LoVo (cell line): ENCODE results near the gene WWOX.

Experiments used
- DNase-seq: peaks from one replicate; pipeline ENCODE4 v3.0.0-alpha.2; 2016; ENCODE audit warnings: low spot score

Gene WWOX

DNA sequence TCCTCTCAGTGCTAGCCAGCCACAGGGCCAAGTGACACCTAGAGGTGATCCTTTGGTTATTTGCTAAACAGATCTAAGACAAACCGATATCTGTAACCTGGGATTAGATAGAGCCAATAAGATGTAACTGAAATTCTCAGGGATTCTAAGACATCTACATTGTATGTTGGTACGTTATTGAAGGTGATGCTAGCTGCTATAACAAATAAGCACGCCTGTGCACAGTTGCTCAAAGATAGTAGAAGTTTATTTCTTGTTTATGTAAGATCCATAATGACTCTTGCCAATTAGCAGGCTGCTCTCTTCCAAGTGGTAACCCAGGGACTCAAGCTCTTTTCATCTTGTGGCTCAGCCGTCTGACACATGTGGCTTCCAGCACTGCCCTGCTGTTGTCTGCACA, 370.3 kb downstream of the WWOX start:
- no peak for DNase-seq

DNA sequence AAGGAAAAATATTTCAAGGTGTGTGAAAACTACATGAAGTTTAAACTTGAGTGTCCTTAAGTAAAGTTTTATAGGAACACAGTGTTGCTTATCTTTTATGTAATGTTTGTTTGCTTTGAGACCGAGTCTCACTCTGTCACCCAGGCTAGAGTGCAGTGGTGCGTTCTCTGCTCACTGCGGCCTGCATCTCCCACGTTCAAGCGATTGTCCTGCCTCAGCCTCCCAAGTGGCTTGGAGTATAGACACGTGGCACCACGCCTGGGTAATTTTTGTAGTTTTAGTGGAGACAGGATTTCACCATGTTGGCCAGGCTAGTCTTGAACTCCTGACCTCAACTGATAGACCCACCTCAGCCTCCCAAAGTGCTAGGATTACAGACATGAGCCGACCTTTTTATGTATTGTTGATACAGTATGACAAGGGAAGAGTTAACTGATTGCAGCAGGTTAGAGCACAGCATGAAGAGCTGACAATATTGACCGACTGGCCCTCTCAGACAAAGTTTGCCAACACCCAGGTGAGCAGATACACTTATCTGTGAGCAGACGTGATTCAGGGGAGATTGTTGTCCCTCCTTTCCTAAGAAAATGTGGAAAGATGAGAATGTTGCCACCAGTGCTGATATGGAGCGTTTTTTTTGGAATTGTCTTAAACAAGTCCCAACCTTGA, 373.7 kb downstream of the WWOX start:
- no peak for DNase-seq

- DNase-seq, result no peak
Measured at GRCh38 chr16:78474762-78475161, 375.3 kb downstream of the WWOX start.

DNA sequence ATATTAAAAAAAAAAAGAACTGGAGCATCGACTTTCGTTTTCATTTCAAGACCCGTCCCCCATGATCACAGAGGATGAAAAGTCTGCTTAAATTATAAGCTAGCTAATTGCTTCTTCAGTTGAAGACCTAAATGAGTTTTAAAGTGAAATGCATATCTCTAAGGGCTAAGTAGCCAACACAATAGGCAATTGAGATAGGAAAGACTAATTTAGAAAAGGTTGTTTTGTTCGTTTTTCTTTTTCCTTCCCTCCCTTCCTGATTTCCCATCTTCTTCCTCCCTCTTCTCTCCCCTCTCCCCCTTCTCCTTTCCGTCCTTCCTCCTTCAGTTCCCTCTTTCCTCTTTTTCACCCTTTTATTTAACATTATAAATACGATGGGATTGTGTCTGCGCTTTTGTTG, 377.2 kb downstream of the WWOX start:
- DNase-seq, result no peak

DNA sequence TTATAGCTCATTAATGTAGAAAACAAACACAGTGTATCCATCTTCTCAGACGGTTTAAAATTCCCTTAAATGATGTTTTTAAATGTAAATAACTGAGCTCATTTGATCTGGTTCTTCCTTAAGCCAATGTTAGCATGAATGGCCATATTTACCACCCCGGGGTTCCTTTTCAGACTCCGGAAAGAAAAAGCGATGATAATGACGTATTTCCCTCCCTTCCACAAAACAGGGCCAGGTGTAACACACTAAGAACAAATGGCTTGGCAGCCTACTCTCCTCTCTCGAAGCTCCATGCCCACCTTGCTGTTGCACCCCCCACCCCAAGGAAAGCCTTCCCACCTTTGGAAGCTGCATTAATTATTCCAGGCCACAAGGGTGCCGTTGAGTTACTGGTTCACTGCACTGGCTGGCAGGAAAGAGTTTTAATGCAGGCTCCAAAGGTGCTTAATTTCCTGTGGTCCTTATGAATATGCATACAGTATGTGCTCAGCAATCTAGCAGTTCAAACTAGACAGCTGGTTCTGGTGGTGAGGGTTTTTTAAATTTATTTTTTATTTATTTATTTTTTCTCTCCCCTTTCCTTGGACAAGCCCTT, 378.9 kb downstream of the WWOX start:
- DNase-seq, result no peak

DNA sequence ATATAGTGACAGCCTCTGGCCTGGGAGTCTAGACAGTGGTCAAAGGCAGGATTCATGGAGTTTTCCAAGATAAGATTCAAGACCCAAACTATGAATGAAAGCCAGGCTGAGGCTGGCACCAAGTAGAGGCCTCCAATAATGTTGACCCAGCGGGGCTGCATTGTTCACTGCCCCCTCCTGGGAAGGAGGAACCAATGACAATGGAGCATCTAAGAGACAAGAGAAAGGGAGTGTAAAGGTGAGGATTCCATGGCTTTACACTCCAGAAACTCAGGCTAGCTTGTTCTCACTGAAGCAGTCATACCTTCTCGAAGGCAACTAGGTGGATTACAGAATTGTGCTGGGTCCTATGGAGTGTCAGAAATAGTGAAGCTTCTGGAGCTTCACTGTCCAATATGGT, 380.3 kb downstream of the WWOX start:
- no peak for DNase-seq

DNA sequence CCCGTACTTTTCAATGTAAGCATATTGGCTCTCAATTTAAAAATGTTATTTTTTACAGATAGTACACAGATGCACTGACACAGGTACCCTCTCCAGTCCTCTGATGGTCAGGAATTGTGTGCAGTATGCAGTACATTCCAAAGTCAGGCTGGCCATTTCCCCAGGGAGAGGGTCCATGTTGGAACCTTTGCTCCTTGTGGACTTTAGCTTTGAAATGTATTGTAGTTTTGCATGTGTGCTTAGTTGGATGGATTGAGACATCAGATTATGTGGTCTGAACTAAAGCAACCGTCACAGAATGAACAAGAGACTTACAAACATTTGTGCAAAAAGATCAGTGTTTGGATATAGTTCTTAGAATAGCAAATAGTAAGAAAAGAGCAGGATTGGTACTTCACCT, 381.1 kb downstream of the WWOX start:
- no peak for DNase-seq

- no peak for DNase-seq
Measured at GRCh38 chr16:78483124-78483992, 383.9 kb downstream of the WWOX start.

- no peak for DNase-seq
Measured at GRCh38 chr16:78484509-78485058, 385.1 kb downstream of the WWOX start.

GRCh38 chr16:78485188-78485916, 385.9 kb downstream of the WWOX start:
- no peak for DNase-seq

DNA sequence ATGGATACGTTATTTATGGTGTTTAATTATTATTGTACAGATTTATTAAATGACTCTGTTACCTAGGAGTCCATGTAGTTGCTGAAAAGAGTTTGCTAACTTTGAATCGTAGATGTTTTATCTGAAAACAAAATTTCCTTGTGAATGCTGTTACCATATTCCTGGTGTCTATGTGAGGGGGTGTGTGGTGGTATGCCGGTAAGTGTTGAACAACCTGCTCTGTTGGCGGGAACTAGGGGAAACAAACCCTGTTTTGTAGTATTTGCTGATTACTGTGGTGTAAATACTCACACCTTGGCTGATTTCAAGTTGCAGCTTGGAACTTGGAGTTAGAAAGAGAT, 386.4 kb downstream of the WWOX start:
- no peak for DNase-seq

- no peak for DNase-seq
Measured at GRCh38 chr16:78487471-78487870, 388.0 kb downstream of the WWOX start.

GRCh38 chr16:78489072-78489471, 389.6 kb downstream of the WWOX start:
- no peak for DNase-seq

GRCh38 chr16:78489631-78490030, 390.2 kb downstream of the WWOX start:
- no peak for DNase-seq

- no peak for DNase-seq
Measured at GRCh38 chr16:78490431-78490830, 391.0 kb downstream of the WWOX start.

GRCh38 chr16:78490847-78491246, 391.4 kb downstream of the WWOX start:
- no peak for DNase-seq

GRCh38 chr16:78493573-78493972, 394.1 kb downstream of the WWOX start:
- no peak for DNase-seq

DNA sequence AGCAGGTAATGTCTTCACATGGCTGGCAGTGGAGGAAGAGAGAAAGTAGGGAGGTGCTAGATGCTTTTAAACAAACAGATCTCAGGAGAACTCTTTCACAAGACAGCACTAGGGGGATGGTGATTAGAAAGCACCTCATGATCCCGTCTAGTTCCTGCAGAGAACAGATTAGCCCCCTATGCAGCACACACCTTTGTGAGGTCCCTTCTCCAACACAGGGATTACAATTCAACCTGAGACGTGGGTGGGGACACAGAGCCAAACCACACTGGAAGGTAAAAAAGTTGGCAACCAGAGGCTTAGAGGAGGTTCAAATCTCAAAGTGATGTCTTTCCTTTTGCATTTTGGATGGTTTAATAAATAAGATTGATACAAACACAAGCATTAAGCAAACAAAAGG, 394.7 kb downstream of the WWOX start:
- no peak for DNase-seq

DNA sequence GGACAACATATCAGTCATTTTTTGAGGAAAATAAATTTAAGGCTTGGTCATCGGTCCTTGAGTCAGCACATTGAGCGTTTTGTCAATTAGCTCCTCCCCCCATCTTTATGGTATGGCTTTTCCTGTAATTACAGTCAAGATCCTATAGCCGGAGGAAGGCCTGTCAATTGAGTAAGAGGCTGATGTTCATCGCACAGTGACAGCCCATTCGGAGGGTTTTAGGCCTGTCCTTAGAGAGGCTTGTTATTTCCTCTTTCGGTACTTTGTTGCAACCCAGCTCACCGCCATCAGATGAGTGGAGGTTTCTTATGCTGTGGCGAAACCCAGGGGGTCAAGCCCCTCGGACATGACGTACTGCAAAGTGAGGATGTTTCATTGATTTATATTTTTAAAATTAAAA, 395.2 kb downstream of the WWOX start:
- DNase-seq, result no peak

GRCh38 chr16:78496189-78496588, 396.7 kb downstream of the WWOX start:
- no peak for DNase-seq

- no peak for DNase-seq
Measured at GRCh38 chr16:78499399-78499798, 399.9 kb downstream of the WWOX start.

- no peak for DNase-seq
Measured at GRCh38 chr16:78500659-78501270, 401.3 kb downstream of the WWOX start.
